Body of pancreas (tissue), 4 donors: ENCODE data around the gene OR2AP1.
"Not testable (repeated sequence)": the region's sequence is repeated elsewhere in the genome, so short reads cannot be mapped to it uniquely, and the experiment has no call there.

Experiments
- POLR2A ChIP-seq, 3 donors: fragments of 450-650 bp; IDR thresholded peaks; one replicate each; pipeline ENCODE4 v1.6.1; 2016; ENCODE audit warnings: antibody characterized with exemption in 3 of 3, mild to moderate bottlenecking in 2 of 3
- TF ChIP-seq, protein P1 (sequence below), 7 experiments: fragments of 450-650 bp in 4 of 7; fragments of 200-600 bp in 3 of 7; sonication (generic) in 3 of 7; IDR thresholded peaks; one replicate each; pipeline ENCODE4 v1.5.1; 2016 to 2019; ENCODE audit warnings: antibody characterized with exemption in 7 of 7

DNA sequence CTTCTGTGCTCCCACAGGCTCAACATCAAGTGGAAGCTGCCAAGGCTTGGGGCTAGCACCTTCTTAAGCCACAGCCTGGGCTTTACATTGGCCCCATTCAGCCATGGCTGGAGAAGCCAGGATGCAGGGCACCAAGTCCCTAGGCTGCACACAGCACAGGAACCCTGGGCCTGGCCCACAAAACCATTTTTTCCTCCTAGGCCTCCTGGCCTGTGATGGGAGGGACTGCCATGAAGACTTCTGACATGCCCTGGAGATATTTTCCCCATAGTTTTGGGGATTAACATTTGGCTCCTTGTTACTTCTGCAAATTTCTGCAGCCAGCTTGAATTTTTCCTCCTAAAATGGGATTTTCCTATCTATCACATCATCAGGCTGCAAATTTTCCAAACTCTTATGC is 2.2 kb upstream of the OR2AP1 start:
- not testable (repeated sequence) for TF ChIP-seq POLR2A (IDR thresholded peaks at IDR 0.05)
- TF ChIP-seq, protein P1, sequence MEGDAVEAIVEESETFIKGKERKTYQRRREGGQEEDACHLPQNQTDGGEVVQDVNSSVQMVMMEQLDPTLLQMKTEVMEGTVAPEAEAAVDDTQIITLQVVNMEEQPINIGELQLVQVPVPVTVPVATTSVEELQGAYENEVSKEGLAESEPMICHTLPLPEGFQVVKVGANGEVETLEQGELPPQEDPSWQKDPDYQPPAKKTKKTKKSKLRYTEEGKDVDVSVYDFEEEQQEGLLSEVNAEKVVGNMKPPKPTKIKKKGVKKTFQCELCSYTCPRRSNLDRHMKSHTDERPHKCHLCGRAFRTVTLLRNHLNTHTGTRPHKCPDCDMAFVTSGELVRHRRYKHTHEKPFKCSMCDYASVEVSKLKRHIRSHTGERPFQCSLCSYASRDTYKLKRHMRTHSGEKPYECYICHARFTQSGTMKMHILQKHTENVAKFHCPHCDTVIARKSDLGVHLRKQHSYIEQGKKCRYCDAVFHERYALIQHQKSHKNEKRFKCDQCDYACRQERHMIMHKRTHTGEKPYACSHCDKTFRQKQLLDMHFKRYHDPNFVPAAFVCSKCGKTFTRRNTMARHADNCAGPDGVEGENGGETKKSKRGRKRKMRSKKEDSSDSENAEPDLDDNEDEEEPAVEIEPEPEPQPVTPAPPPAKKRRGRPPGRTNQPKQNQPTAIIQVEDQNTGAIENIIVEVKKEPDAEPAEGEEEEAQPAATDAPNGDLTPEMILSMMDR (IDR thresholded peaks at IDR 0.05) = not testable (repeated sequence)
